Sigmoid colon (tissue), 3 donors: Measurements from ENCODE around the gene P4HB.

Source experiments
- CTCF ChIP-seq, 4 experiments: fragments of 450-650 bp in 3 of 4; fragments of 200-600 bp in 1 of 4; IDR thresholded peaks; one replicate each; pipeline ENCODE4 v1.5.1; 2016 to 2019; ENCODE audit warnings: antibody characterized with exemption in 4 of 4, mild to moderate bottlenecking in 3 of 4, moderate library complexity in 2 of 4
- POLR2A ChIP-seq, 2 donors: fragments of 450-650 bp; IDR thresholded peaks; one replicate each; pipeline ENCODE4 v1.6.1; 2016; ENCODE audit warnings: antibody characterized with exemption in 2 of 2, mild to moderate bottlenecking in 2 of 2, moderate library complexity in 2 of 2

- TF ChIP-seq POLR2A (IDR thresholded peaks at IDR 0.05) (no peak), CTCF (IDR thresholded peaks at IDR 0.05) (no peak)
These were observed 42.5 kb upstream of the P4HB start for GRCh38 chr17:81902653-81903414.
